HAP-1 (cell line): ENCODE data around the gene CEPT1.
"Not testable (repeated sequence)": the region's sequence is repeated elsewhere in the genome, so short reads cannot be mapped to it uniquely, and the experiment has no call there.

Source experiments
- DNase-seq, 2 experiments: peaks; one replicate each; pipeline ENCODE4 v3.0.0-alpha.2; 2016 to 2020; ENCODE audit warnings: low spot score in 2 of 2
- H3K27me3 ChIP-seq: fragments of 250-450 bp; sonication (Bioruptor Pico); 2 replicates; pipeline ENCODE4 v1.5.1; 2020; ENCODE audit warnings: low read depth, mild to moderate bottlenecking, moderate library complexity
- H3K36me3 ChIP-seq: fragments of 250-450 bp; sonication (Bioruptor Pico); replicated peaks from 2 replicates; pipeline ENCODE4 v1.5.1; 2020; ENCODE audit warnings: mild to moderate bottlenecking
- H3K4me1 ChIP-seq: fragments of 250-450 bp; sonication (Bioruptor Pico); 2 replicates; pipeline ENCODE4 v1.5.1; 2020; ENCODE audit warnings: mild to moderate bottlenecking
- H3K4me3 ChIP-seq: fragments of 250-450 bp; sonication (Bioruptor Pico); 2 replicates; pipeline ENCODE4 v1.5.1; 2020; ENCODE audit warnings: mild to moderate bottlenecking, moderate library complexity
- H3K9me3 ChIP-seq: fragments of 250-450 bp; sonication (Bioruptor Pico); 2 replicates; pipeline ENCODE4 v1.5.1; 2020; ENCODE audit warnings: mild to moderate bottlenecking, moderate library complexity
- in situ Hi-C: fragments of 300-500 bp; cut with MboI; formaldehyde crosslinking; loops from 3 replicates; pipeline ENCODE4 v1.14.3; 2020; ENCODE audit warnings: low sequenced_read_pairs, inconsistent platforms, mixed read lengths

CEPT1 gene

DNA sequence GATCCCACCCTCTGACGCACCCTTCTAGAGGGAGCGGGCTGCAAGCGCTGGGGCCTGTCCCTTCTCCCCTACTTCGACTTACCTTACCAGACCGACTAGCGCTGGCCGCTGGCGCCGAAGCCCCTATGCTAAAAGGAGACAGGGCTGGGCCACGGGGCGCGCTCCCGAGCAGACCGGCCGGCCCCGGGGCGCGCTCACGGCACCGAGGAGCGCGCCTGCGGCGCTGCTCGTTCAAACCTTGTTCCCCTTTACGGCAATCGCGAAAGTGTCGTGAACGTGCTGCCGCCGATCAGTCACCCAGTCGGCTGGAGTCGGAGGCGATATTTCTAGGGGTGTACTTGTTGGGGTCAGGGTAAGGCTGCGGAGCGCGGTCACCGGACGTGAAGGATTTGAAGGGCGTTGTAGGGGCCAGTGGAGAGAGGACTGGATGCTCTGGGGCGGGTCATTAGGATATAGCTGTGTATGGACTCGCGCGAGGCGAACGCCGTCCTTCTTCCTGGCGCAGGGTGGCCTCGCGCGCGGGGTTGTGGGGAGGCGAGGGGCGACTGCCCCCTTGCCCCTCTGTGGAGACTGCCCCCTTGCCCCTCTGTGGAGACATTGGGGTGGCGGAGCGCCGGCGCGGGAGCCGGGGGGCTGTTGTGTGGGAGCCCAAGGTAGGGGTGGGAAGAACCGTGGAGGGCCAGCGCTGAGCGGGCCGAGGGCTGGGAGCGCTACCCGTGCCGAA, at the start of gene CEPT1, which contains the start of gene DRAM2:
Gene CEPT1, plus strand, starts transcription at position 268 of the 724 bp plus-strand sequence. CDS start 7,492 bp downstream, outside the sequence.
Gene DRAM2, minus strand, starts transcription at position 138 of the 724 bp plus-strand sequence. CDS start 8,539 bp downstream, outside the sequence.
- Histone ChIP-seq H3K9me3 (no peaks in the 10 kb centered on the region), H3K27me3 (no peaks in the 10 kb centered on the region), H3K36me3 (peaks cover 20% of the 10 kb centered on the region), H3K4me1 (peaks cover 25% of the 10 kb centered on the region), H3K4me3 (peak within 1 kb of the TSS; percentile 94)
- peak; percentile 85 to 97 for DNase-seq
- in situ Hi-C loops, result no loop called here

DNA sequence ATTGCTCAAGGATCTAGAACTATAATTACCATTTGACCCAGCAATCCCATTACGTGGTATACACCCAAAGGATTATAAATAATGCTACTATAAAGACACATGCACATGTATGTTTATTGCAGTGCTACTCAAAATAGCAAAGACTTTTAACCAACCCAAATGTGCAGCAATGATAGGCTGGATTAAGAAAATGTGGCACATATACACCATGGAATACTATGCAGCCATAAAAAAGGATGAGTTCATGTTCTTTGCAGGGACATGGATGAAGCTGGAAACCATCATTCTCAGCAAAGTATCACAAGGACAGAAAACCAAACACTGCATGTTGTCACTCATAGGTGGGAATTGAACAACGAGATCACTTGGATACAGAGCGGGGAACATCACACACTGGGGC, 44.6 kb upstream of the CEPT1 start:
- in situ Hi-C loops, H3K9me3 ChIP-seq, H3K4me3 ChIP-seq: not testable (repeated sequence)

GRCh38 chr1:111097356-111098099, 42.5 kb upstream of the CEPT1 start:
- no peaks in the 10 kb centered on the region for H3K4me1 ChIP-seq
- H3K36me3 ChIP-seq, result no peaks in the 10 kb centered on the region
- in situ Hi-C loops, result no loop called here
- 0 out of 2 replicates have a peak, but pooled peaks cover 2% of the 10 kb centered on the region for H3K27me3 ChIP-seq
- no peak overlapping the region for H3K4me3 ChIP-seq
- DNase-seq, result no peak
- no peaks in the 10 kb centered on the region for H3K9me3 ChIP-seq

More for the DNA sequence above, 44.6 kb upstream of the CEPT1 start:
- H3K36me3 ChIP-seq, H3K27me3 ChIP-seq, H3K4me1 ChIP-seq, DNase-seq: not testable (repeated sequence)

GRCh38 chr1:111099289-111099688, 40.7 kb upstream of the CEPT1 start:
- Histone ChIP-seq H3K27me3 (no peaks in the 10 kb centered on the region), H3K36me3 (no peaks in the 10 kb centered on the region), H3K9me3 (no peaks in the 10 kb centered on the region), H3K4me3 (no peak overlapping the region), H3K4me1 (no peaks in the 10 kb centered on the region)
- in situ Hi-C loops, result no loop called here
- no peak for DNase-seq

DNA sequence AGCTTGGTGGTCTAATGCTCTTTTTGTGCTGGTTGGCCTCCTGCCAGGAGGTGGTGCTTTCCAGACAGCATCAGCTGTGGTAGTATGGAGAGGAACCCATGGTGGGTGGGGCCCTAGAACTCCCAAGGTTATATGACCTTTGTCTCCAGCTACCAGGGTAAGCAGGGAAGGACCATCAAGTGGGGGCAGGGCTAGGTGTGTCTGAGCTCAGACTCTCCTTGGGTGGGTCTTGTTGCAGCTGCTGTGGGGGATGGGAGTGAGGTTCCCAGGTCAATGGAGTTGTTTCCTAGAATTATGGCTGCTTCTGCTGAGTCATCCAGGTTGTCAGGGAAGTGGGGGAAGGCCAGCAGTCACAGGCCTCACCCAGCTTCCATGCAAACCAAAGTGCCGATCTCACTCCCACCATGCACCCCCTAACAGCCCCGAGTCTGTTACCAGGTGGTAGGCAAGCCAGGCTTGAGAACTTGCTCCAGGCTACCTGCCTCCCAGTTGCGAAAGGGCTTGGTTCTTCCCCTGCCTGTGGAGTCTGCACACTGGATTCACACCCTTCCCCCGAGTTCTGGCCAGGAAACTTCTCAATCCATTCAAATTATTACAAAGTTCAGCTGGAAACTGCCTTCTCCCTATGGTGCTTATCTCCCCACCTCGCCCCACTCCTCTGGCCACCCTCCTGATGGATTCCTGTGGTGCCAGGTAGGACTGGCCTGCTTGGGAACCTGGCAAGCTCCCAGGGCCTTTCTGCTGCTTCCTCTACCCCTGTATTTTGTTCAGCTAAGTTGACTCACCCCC, 38.0 kb upstream of the CEPT1 start:
- Histone ChIP-seq H3K36me3 (no peaks in the 10 kb centered on the region), H3K4me3 (no peak overlapping the region), H3K9me3 (no peaks in the 10 kb centered on the region), H3K27me3 (no peaks in the 10 kb centered on the region), H3K4me1 (no peaks in the 10 kb centered on the region)
- in situ Hi-C loops, result no loop called here
- no peak for DNase-seq

DNA sequence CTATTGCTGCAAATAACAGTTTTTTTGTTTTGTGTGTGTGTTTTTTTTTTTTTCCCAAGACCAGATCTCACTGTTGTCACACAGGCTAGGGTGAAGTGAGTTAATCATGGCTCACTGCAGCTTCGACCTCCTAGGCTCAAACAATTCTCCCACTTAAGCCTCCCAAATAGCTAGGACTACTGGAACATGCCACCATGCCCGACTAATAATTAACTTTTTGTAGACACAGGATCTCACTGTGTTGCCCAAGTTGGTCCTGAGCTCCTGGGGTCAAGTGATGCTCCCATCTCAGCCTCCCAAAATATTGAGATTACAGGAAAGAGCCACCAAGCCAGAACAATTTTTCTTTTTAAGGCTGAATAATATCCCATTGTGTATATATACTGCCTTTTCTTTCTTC, 35.0 kb upstream of the CEPT1 start:
- Histone ChIP-seq H3K4me3 (no peak overlapping the region), H3K4me1 (no peaks in the 10 kb centered on the region), H3K9me3 (no peaks in the 10 kb centered on the region), H3K27me3 (no peaks in the 10 kb centered on the region), H3K36me3 (no peaks in the 10 kb centered on the region)
- DNase-seq, result no peak
- in situ Hi-C loops, result no loop called here

DNA sequence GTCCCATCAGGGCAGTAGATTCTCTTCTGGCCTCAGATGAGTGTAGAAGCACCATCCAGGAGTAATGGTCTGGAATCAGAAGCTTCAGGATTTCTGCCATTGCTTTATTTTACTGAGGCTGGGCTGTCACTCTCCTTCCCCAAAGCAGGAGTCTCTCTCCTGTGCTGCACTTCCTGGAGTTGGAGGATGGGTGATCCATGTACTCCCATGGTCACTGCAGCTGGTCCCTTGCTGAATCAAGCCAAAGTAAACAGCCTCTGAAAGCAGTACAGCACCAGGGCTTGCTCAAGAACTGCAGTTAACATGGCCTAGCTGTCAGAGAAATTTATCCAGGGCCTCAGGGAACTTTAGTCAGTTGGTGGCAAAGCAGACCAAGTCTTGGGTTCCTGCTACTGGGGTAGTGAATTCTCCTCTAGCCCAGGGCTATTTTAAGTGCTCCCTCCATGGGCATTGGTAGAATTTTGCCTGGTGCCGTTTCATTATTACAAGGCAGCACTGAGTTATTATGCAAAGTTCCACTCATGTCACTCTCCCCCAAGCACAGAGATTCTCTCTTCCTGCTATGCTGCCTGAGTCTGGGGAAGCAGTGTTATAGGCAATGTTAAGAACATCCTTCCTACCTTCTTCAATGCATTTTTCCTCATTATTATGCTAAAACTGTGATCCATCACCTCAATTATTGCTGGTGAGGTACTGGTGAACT, 29.7 kb upstream of the CEPT1 start:
- no peak for DNase-seq
- in situ Hi-C loops, result no loop called here
- H3K4me3 ChIP-seq, result no peak overlapping the region

GRCh38 chr1:111116496-111116895, 23.5 kb upstream of the CEPT1 start:
- in situ Hi-C loops, result no loop called here
- Histone ChIP-seq H3K27me3 (no peaks in the 10 kb centered on the region), H3K36me3 (peaks cover 32% of the 10 kb centered on the region), H3K9me3 (no peaks in the 10 kb centered on the region), H3K4me1 (no peaks in the 10 kb centered on the region), H3K4me3 (no peak overlapping the region)
- no peak for DNase-seq

More for the DNA sequence above, 29.7 kb upstream of the CEPT1 start:
- Histone ChIP-seq H3K9me3 (no peaks in the 10 kb centered on the region), H3K4me1 (no peaks in the 10 kb centered on the region), H3K36me3 (no peaks in the 10 kb centered on the region), H3K27me3 (no peaks in the 10 kb centered on the region)

GRCh38 chr1:111126354-111126753, 13.7 kb upstream of the CEPT1 start:
- in situ Hi-C loops, result no loop called here
- no peak for DNase-seq
- Histone ChIP-seq H3K9me3 (no peaks in the 10 kb centered on the region), H3K27me3 (no peaks in the 10 kb centered on the region), H3K4me3 (no peak overlapping the region), H3K4me1 (peaks cover 9% of the 10 kb centered on the region), H3K36me3 (peaks cover 28% of the 10 kb centered on the region)

DNA sequence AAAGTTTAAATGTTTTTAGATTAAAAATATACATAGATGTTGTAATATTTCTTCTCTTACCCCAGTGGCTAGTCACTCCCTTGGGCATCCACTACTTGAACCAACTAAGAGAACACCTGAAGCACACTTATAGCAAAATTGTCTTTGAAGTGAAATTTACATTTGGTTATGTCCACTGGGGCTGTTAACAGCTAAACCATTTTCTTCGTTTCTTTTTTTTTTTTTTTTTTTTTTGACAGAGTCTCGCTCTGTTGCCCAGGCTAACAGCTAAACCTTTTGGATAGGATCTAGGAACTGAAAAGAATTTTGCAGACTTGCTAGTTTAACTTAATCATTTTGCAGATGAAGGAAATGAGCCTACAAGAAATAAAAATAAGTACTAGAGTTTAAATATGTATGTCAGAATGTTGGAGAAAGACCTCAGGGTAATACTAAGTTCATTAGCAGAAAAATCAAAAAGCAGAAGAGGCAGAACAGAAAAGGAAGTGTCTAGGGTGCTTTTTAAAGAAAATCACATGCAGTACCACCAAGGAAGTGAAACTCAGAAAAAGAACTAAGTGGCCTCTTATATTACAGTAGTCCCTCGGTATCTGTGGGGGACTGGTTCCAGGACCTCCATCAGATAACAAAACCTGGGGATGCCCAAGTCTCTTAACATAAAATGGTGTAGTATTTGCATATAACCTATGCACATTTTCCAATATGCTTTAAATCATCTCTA, 11.9 kb upstream of the CEPT1 start:
- Histone ChIP-seq H3K27me3 (no peaks in the 10 kb centered on the region), H3K36me3 (peaks cover 28% of the 10 kb centered on the region), H3K9me3 (no peaks in the 10 kb centered on the region), H3K4me1 (peaks cover 9% of the 10 kb centered on the region), H3K4me3 (no peak overlapping the region)
- in situ Hi-C loops, result no loop called here
- no peak for DNase-seq

GRCh38 chr1:111129376-111129775, 10.6 kb upstream of the CEPT1 start:
- Histone ChIP-seq H3K9me3 (no peaks in the 10 kb centered on the region), H3K36me3 (peaks cover 21% of the 10 kb centered on the region), H3K4me1 (peaks cover 9% of the 10 kb centered on the region), H3K27me3 (no peaks in the 10 kb centered on the region), H3K4me3 (no peak overlapping the region)
- in situ Hi-C loops, result no loop called here
- no peak for DNase-seq

DNA sequence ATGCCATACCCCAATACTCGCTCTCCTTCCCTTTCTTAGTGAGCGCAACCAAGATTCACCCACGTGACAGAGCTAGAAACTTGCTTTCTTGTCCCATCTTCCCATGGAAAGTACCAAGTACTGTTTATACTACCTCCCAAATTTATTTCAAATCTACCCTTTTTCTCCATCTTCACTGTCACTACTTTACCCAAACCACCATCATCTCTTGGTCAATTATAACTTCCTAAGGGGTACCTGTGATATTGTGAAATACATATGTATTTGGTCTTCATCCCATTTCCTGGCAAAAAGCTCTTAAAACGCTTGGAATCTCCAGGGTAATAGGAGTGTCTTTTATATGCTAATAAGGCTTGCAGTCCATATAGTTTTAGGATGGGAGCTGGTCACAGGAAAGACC, 8.3 kb upstream of the CEPT1 start:
- Histone ChIP-seq H3K27me3 (no peaks in the 10 kb centered on the region), H3K36me3 (peaks cover 29% of the 10 kb centered on the region), H3K9me3 (no peaks in the 10 kb centered on the region), H3K4me1 (no peaks in the 10 kb centered on the region), H3K4me3 (no peak overlapping the region)
- no peak for DNase-seq
- in situ Hi-C loops, result no loop called here

- H3K4me1 ChIP-seq, result peaks cover 10% of the 10 kb centered on the region
- DNase-seq, result no peak
Measured at GRCh38 chr1:111133866-111134265, 6.2 kb upstream of the CEPT1 start.

More at GRCh38 chr1:111133866-111134265, 6.2 kb upstream of the CEPT1 start:
- Histone ChIP-seq H3K4me3 (no peak overlapping the region), H3K36me3 (peaks cover 37% of the 10 kb centered on the region), H3K27me3 (no peaks in the 10 kb centered on the region), H3K9me3 (no peaks in the 10 kb centered on the region)
- in situ Hi-C loops, result no loop called here
